ENCODE results near the gene HNRNPC. TPM values are rescaled to one million over a fixed set of nuclear protein-coding genes. Genes with fewer than 3 reads are reported as not detected.

Gene HNRNPC
- total and polyA plus RNA-seq, 2 of the 8 experiments (the other 6 are each of a cell fraction or from before 2014, with no cell fraction given) = 781 to 1,207 TPM

DNA sequence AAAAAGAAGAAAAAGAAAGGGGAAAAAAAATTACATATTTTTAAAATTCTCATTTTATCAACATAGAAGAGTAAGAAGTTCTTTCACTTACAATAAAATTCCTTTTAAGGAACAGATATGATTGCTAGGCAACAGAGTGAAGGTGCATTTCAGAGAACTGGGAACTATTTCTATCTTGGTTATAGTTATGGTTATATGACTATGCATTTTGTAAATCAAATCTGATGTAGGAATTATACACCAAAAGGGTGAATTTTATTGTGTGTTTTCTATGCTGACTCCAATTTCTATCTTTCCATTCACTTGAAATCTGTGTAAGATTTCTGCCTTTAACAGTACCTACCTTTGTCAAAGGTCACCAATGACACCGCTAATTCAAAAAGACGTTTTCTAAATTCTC lies 50.1 kb downstream of the HNRNPC start (continued):
- no peak for TF ChIP-seq KDM4A (IDR thresholded peaks at IDR 0.05; ENCODE audit: low read depth, low read length, severe bottlenecking)
- no peak for TF ChIP-seq CEBPB (IDR thresholded peaks at IDR 0.05; ENCODE audit: low read depth, low read length)
- no peak for TF ChIP-seq ASH2L (IDR thresholded peaks at IDR 0.05; ENCODE audit: low read length)
- no peak for TF ChIP-seq RBBP5 (IDR thresholded peaks at IDR 0.05; ENCODE audit: borderline replicate concordance, low read depth, low read length)

Data from H1 (cell line).